Measurements from ENCODE around the gene ATG7.
"Not testable (repeated sequence)": the region's sequence is repeated elsewhere in the genome, so short reads cannot be mapped to it uniquely, and the experiment has no call there.

ATG7 gene

GRCh38 chr3:11465744-11466616, 193.8 kb downstream of the ATG7 start:
- no peak for DNase-seq (ENCODE audit: low spot score)

GRCh38 chr3:11467875-11468274, 195.7 kb downstream of the ATG7 start:
- no peak for DNase-seq (ENCODE audit: low spot score)

GRCh38 chr3:11470031-11470853, 198.0 kb downstream of the ATG7 start:
- DNase-seq (ENCODE audit: low spot score), result no peak

GRCh38 chr3:11475324-11475723, 203.1 kb downstream of the ATG7 start:
- DNase-seq (ENCODE audit: low spot score), result no peak

- DNase-seq (ENCODE audit: low spot score), result no peak
Observed at GRCh38 chr3:11476735-11477144, 204.5 kb downstream of the ATG7 start.

- no peak for DNase-seq (ENCODE audit: low spot score)
Observed at GRCh38 chr3:11477407-11477911, 205.3 kb downstream of the ATG7 start.

GRCh38 chr3:11478167-11478566, 206.0 kb downstream of the ATG7 start:
- DNase-seq (ENCODE audit: low spot score), result no peak

GRCh38 chr3:11479221-11479620, 207.0 kb downstream of the ATG7 start:
- no peak for DNase-seq (ENCODE audit: low spot score)

- no peak for DNase-seq (ENCODE audit: low spot score)
Observed at GRCh38 chr3:11480663-11481298, 208.6 kb downstream of the ATG7 start.

GRCh38 chr3:11481556-11481955, 209.4 kb downstream of the ATG7 start:
- DNase-seq (ENCODE audit: low spot score), result no peak

GRCh38 chr3:11482021-11482420, 209.8 kb downstream of the ATG7 start:
- no peak for DNase-seq (ENCODE audit: low spot score)

- DNase-seq (ENCODE audit: low spot score), result not testable (repeated sequence)
Observed at GRCh38 chr3:11488356-11488755, 216.2 kb downstream of the ATG7 start.

- DNase-seq (ENCODE audit: low spot score), result no peak
Observed at GRCh38 chr3:11494131-11494916, 222.1 kb downstream of the ATG7 start.

GRCh38 chr3:11495948-11496557, 223.9 kb downstream of the ATG7 start:
- DNase-seq (ENCODE audit: low spot score), result no peak

- DNase-seq (ENCODE audit: low spot score), result no peak
Observed at GRCh38 chr3:11498177-11498576, 226.0 kb downstream of the ATG7 start.

GRCh38 chr3:11498646-11499045, 226.4 kb downstream of the ATG7 start:
- DNase-seq (ENCODE audit: low spot score), result no peak

GRCh38 chr3:11499144-11499543, 226.9 kb downstream of the ATG7 start:
- no peak for DNase-seq (ENCODE audit: low spot score)

GRCh38 chr3:11502413-11502812, 230.2 kb downstream of the ATG7 start:
- DNase-seq (ENCODE audit: low spot score), result not testable (repeated sequence)

- no peak for DNase-seq (ENCODE audit: low spot score)
Observed at GRCh38 chr3:11507719-11508118, 235.5 kb downstream of the ATG7 start.

- no peak for DNase-seq (ENCODE audit: low spot score)
Observed at GRCh38 chr3:11508346-11509172, 236.4 kb downstream of the ATG7 start.

Measured in CD4-positive, alpha-beta T cell treated with Interleukin-6 at 100 ng/mL for 8 hours (primary cell).